Measurements from ENCODE around the gene STAC3. TPM values are rescaled to one million over a fixed set of nuclear protein-coding genes. Genes with fewer than 3 reads are reported as not detected.
A peak's percentile ranks its signal among the peaks of the same experiment; 100 is the strongest.

Gene STAC3
- total and polyA plus RNA-seq, 4 donors: 0.19 to 1.3 (median 0.96) TPM

DNA sequence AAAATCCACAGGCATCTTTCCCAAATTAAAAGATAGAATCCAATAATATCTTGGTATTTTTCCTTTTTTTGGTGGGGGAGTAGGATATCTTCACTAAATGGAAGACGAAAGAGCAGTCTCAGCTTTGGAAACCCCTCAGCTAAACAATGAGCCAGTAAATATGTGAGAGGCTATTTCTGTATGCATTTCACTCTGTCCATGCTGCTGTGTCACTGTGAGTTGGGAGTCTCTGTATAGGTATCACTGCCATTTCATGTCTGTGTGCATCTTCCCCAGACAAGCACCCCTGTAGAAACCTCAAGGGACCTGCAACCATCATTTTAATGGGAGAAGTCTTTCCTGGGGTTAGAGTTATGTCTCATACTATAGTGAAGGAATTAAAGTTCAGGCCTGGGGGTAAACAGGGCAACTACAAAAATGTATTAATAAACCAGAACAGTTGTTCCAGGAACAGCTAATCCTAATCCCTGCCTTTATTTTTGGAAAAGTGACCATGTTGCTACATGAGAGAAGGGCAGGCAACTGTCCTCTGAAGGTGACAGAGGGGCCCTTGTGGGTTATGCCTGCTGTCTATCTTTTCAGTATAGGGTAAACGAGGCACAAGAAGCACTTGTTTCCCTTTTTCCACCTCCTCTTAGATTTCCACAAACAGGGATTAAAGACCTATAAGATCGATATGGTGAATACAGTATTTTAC is 11.3 kb upstream of the STAC3 start (continued):
- TF ChIP-seq, protein P1, sequence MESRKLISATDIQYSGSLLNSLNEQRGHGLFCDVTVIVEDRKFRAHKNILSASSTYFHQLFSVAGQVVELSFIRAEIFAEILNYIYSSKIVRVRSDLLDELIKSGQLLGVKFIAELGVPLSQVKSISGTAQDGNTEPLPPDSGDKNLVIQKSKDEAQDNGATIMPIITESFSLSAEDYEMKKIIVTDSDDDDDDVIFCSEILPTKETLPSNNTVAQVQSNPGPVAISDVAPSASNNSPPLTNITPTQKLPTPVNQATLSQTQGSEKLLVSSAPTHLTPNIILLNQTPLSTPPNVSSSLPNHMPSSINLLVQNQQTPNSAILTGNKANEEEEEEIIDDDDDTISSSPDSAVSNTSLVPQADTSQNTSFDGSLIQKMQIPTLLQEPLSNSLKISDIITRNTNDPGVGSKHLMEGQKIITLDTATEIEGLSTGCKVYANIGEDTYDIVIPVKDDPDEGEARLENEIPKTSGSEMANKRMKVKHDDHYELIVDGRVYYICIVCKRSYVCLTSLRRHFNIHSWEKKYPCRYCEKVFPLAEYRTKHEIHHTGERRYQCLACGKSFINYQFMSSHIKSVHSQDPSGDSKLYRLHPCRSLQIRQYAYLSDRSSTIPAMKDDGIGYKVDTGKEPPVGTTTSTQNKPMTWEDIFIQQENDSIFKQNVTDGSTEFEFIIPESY (IDR thresholded peaks at IDR 0.05): no peak
- TF ChIP-seq GABPA (IDR thresholded peaks at IDR 0.05 in 1 of 2, conservative IDR thresholded peaks at IDR 0.05 in 1 of 2): no peak
- no peak for TF ChIP-seq RXRA (IDR thresholded peaks at IDR 0.05)
- no peak for TF ChIP-seq YY1 (IDR thresholded peaks at IDR 0.05)
- TF ChIP-seq, protein P2, sequence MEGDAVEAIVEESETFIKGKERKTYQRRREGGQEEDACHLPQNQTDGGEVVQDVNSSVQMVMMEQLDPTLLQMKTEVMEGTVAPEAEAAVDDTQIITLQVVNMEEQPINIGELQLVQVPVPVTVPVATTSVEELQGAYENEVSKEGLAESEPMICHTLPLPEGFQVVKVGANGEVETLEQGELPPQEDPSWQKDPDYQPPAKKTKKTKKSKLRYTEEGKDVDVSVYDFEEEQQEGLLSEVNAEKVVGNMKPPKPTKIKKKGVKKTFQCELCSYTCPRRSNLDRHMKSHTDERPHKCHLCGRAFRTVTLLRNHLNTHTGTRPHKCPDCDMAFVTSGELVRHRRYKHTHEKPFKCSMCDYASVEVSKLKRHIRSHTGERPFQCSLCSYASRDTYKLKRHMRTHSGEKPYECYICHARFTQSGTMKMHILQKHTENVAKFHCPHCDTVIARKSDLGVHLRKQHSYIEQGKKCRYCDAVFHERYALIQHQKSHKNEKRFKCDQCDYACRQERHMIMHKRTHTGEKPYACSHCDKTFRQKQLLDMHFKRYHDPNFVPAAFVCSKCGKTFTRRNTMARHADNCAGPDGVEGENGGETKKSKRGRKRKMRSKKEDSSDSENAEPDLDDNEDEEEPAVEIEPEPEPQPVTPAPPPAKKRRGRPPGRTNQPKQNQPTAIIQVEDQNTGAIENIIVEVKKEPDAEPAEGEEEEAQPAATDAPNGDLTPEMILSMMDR (IDR thresholded peaks at IDR 0.05; ENCODE audit: low read depth, low read length, missing input control): no peak

DNA sequence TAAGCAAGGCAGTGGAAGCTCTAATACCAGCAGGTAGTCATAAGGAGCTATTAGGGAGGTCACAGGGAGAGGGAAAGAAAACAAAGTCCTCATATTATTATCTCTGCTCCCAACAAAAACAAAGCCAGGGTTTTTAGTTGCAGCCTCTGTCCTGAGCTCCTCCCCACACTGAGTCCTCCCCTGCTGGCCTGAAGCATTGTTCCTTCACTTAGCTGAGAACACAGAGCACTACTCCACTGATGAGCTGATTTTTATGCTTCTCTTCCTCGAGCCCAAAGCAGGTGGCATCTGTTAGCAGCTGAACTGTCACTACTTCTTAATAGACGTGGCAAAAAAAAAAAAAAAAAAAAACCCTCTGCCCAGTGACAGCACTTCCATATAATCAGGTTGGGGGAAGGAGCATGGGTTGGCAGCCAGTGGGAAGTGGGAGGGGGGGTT is 10.5 kb upstream of the STAC3 start:
- Histone ChIP-seq H3K27me3 (ENCODE audit: control insufficient read depth in 4 of 4, insufficient read depth in 4 of 4, low read length in 3 of 4) (no peaks in the 10 kb centered on the region), H3K36me3 (ENCODE audit: control insufficient read depth in 4 of 4, insufficient read depth in 3 of 4, low read depth in 1 of 4, low read length in 3 of 4) (peaks cover 0 to 28% (median 7%) of the 10 kb centered on the region in 4 donors), H3K9me3 (ENCODE audit: control insufficient read depth in 4 of 4, low read length in 3 of 4) (no peaks in the 10 kb centered on the region), H3K27ac (ENCODE audit: low read depth in 1 of 2, low read length in 2 of 2) (peak overlapping the region; percentile 80 to 90), H3K4me1 (ENCODE audit: control insufficient read depth in 4 of 4, insufficient read depth in 4 of 4, low read length in 3 of 4) (peaks cover 7 to 53% (median 42%) of the 10 kb centered on the region in 4 donors), H3K4me3 (ENCODE audit: low read depth in 1 of 3, low read length in 3 of 3) (no peak overlapping the region), H3K9ac (ENCODE audit: low read depth in 1 of 2, low read length in 2 of 2) (no peak overlapping the region)
- TF ChIP-seq HNF4A (conservative IDR thresholded peaks at IDR 0.05) (peak in 1 of 2 donors; percentile 5), MAX (IDR thresholded peaks at IDR 0.05) (no peak)
- no peak for DNase-seq (ENCODE audit: low spot score)
- 58% methylated on average over 2 of the region's 2 CpGs for WGBS

GRCh38 chr12:57260366-57260765 is 9.4 kb upstream of the STAC3 start:
- H3K9ac ChIP-seq (ENCODE audit: low read depth in 1 of 2, low read length in 2 of 2): no peak overlapping the region
- no peaks in the 10 kb centered on the region for H3K9me3 ChIP-seq (ENCODE audit: control insufficient read depth in 4 of 4, low read length in 3 of 4)
- peaks cover 2 to 34% (median 16%) of the 10 kb centered on the region in 4 donors for H3K36me3 ChIP-seq (ENCODE audit: control insufficient read depth in 4 of 4, insufficient read depth in 3 of 4, low read depth in 1 of 4, low read length in 3 of 4)
- whole genome bisulfite sequencing: 84% methylated on average over 4 of the region's 4 CpGs
- no peak overlapping the region for H3K4me3 ChIP-seq (ENCODE audit: low read depth in 1 of 3, low read length in 3 of 3)
- DNase-seq (ENCODE audit: low spot score): no peak
- no peaks in the 10 kb centered on the region for H3K27me3 ChIP-seq (ENCODE audit: control insufficient read depth in 4 of 4, insufficient read depth in 4 of 4, low read length in 3 of 4)
- peaks cover 7 to 53% (median 42%) of the 10 kb centered on the region in 4 donors for H3K4me1 ChIP-seq (ENCODE audit: control insufficient read depth in 4 of 4, insufficient read depth in 4 of 4, low read length in 3 of 4)
- peak overlapping the region; percentile 80 to 90 for H3K27ac ChIP-seq (ENCODE audit: low read depth in 1 of 2, low read length in 2 of 2)
- no peak for TF ChIP-seq JUND (IDR thresholded peaks at IDR 0.05)
- no peak for TF ChIP-seq YY1 (IDR thresholded peaks at IDR 0.05)
- no peak for TF ChIP-seq EGR1 (IDR thresholded peaks at IDR 0.05; ENCODE audit: low read depth in 2 of 2)
- TF ChIP-seq SP1 (IDR thresholded peaks at IDR 0.05): no peak
- no peak for TF ChIP-seq RAD21 (IDR thresholded peaks at IDR 0.05)
- no peak for TF ChIP-seq HNF4G (IDR thresholded peaks at IDR 0.05)
- no peak for TF ChIP-seq GABPA (IDR thresholded peaks at IDR 0.05 in 1 of 2, conservative IDR thresholded peaks at IDR 0.05 in 1 of 2)
- TF ChIP-seq, protein P2 (IDR thresholded peaks at IDR 0.05; ENCODE audit: low read depth, low read length, missing input control): no peak
- TF ChIP-seq, protein P1 (IDR thresholded peaks at IDR 0.05): no peak
- TF ChIP-seq, protein P3, sequence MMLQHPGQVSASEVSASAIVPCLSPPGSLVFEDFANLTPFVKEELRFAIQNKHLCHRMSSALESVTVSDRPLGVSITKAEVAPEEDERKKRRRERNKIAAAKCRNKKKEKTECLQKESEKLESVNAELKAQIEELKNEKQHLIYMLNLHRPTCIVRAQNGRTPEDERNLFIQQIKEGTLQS (IDR thresholded peaks at IDR 0.05): no peak
- no peak for TF ChIP-seq FOXA1 (IDR thresholded peaks at IDR 0.05)
- TF ChIP-seq, protein P4, sequence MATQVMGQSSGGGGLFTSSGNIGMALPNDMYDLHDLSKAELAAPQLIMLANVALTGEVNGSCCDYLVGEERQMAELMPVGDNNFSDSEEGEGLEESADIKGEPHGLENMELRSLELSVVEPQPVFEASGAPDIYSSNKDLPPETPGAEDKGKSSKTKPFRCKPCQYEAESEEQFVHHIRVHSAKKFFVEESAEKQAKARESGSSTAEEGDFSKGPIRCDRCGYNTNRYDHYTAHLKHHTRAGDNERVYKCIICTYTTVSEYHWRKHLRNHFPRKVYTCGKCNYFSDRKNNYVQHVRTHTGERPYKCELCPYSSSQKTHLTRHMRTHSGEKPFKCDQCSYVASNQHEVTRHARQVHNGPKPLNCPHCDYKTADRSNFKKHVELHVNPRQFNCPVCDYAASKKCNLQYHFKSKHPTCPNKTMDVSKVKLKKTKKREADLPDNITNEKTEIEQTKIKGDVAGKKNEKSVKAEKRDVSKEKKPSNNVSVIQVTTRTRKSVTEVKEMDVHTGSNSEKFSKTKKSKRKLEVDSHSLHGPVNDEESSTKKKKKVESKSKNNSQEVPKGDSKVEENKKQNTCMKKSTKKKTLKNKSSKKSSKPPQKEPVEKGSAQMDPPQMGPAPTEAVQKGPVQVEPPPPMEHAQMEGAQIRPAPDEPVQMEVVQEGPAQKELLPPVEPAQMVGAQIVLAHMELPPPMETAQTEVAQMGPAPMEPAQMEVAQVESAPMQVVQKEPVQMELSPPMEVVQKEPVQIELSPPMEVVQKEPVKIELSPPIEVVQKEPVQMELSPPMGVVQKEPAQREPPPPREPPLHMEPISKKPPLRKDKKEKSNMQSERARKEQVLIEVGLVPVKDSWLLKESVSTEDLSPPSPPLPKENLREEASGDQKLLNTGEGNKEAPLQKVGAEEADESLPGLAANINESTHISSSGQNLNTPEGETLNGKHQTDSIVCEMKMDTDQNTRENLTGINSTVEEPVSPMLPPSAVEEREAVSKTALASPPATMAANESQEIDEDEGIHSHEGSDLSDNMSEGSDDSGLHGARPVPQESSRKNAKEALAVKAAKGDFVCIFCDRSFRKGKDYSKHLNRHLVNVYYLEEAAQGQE (IDR thresholded peaks at IDR 0.05): no peak
- no peak for TF ChIP-seq NR2F2 (IDR thresholded peaks at IDR 0.05)
- no peak for TF ChIP-seq FOXA2 (IDR thresholded peaks at IDR 0.05)
